Mucosa of stomach (tissue), 1 donor: ENCODE data around the gene DNAJC8.

ENCODE experiments used
- H3K27me3 ChIP-seq: one replicate; pipeline ENCODE4 v1.7.0; 2013; ENCODE audit warnings: mild to moderate bottlenecking, low read length; ENCODE audit not compliant: control insufficient read depth, insufficient read depth
- H3K36me3 ChIP-seq: one replicate; pipeline ENCODE4 v1.7.0; 2013; ENCODE audit warnings: low read length; ENCODE audit not compliant: control insufficient read depth, insufficient read depth
- H3K4me1 ChIP-seq: one replicate; pipeline ENCODE4 v1.7.0; 2013; ENCODE audit warnings: mild to moderate bottlenecking, low read length; ENCODE audit not compliant: control insufficient read depth, insufficient read depth
- H3K4me3 ChIP-seq: one replicate; pipeline ENCODE4 v1.7.0; 2013; ENCODE audit warnings: low read length
- H3K9ac ChIP-seq: one replicate; pipeline ENCODE4 v1.7.0; 2013; ENCODE audit warnings: mild to moderate bottlenecking, low read length, moderate library complexity
- H3K9me3 ChIP-seq: one replicate; pipeline ENCODE4 v1.7.0; 2013; ENCODE audit warnings: mild to moderate bottlenecking, low read length, moderate library complexity; ENCODE audit not compliant: control insufficient read depth
- donor health status: Pancreatic carcinoma.

Gene DNAJC8

DNA sequence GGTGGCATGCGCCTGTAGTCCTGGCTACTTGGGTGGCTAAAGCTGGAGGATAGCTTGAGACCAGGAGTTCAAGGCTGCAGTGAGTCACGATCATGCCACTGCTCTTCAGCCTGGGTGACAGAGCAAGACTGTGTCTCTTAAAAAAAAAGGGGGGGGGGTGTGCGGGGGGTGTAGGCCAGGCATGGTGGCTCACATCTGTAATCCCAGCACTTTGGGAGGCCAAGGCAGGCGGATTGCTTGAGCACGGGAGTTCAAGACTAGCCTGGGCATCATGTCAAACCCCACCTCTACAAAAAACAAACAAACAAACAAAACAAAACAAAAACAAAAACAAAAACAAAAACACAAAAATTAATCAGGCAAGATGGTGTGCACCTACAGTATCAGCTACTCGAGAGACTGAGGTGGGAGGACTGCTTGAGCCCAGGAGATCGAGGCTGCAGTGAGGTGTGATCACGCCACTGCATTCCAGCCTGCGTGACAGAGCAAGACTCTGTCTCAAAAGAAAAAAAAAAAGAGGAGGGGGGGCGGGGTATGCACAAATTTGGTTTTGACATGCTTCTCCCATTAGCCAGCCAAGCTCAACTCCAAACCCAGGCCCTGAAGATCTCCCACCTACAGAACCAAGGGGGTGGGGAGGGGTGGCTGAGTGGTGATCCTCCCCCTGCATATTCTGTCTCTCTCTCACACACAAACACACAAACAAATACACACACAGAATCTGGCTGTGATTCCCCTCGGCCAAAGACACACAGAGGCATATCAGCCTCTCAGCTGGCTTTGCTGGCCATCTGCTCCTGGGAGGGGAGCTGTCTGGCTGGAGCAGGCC lies 59.5 kb downstream of the DNAJC8 start:
- Histone ChIP-seq H3K9ac (peak overlapping the region; percentile 39), H3K27me3 (no peaks in the 10 kb centered on the region), H3K36me3 (no peaks in the 10 kb centered on the region), H3K4me3 (no peak overlapping the region), H3K9me3 (no peaks in the 10 kb centered on the region), H3K4me1 (peaks cover 42% of the 10 kb centered on the region)

DNA sequence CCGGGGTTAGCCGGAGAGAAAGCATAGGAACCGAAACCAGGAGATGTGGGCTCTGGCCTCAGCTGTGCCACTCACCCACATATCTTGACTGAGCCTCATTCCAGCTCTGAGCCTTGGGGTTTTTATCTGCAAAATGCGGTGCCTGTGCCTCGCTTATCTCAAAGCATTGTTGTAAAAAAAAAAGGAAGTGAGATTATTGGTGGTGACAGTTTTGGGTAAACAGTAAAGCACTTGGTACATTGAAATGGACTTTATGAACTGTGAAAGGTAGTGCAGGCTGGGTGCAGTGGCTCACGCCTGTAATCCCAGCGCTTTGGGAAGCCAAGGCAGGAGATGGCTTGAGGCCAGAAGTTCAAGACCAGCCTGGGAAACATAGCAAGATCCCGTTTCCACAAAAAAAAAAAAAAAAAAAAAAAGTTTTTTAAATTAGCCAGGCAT lies 60.1 kb downstream of the DNAJC8 start:
- Histone ChIP-seq H3K4me3 (no peak overlapping the region), H3K27me3 (no peaks in the 10 kb centered on the region), H3K9ac (no peak overlapping the region), H3K9me3 (no peaks in the 10 kb centered on the region), H3K36me3 (no peaks in the 10 kb centered on the region), H3K4me1 (peaks cover 42% of the 10 kb centered on the region)

- Histone ChIP-seq H3K36me3 (no peaks in the 10 kb centered on the region), H3K27me3 (no peaks in the 10 kb centered on the region), H3K9me3 (no peaks in the 10 kb centered on the region), H3K9ac (no peak overlapping the region), H3K4me1 (peaks cover 42% of the 10 kb centered on the region), H3K4me3 (no peak overlapping the region)
Observed at GRCh38 chr1:28171246-28171645, 61.6 kb downstream of the DNAJC8 start.

DNA sequence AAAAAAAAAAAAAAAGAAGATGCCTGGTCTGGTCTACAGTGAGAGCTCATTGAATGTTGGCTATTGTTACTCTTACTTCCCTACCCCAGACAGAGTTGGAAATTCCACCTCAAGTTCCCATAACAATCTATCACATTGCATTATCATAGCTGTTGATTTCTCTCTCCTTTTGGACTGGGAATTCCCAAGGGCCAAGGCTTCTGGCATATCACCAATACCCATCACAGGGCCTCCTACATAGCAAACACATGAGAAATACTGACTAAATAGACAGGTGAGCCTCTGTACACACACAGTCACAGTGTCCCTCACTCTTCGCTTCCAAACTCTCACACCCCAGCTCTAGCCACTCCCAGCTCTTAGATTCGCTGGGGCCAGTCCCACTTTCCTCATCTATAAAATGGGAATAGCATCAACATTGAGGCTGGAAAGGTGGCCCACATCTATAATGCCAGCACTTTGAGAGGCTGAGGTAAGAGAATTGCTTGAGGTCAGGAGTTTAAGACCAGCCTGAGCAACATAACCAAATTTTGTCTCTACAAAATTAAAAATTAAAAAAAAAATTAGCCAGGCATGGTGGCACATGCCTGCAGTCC lies 62.7 kb downstream of the DNAJC8 start:
- no peaks in the 10 kb centered on the region for H3K9me3 ChIP-seq
- no peak overlapping the region for H3K9ac ChIP-seq
- peaks cover 42% of the 10 kb centered on the region for H3K4me1 ChIP-seq
- no peaks in the 10 kb centered on the region for H3K27me3 ChIP-seq
- no peak overlapping the region for H3K4me3 ChIP-seq
- H3K36me3 ChIP-seq, result no peaks in the 10 kb centered on the region

- no peak overlapping the region for H3K9ac ChIP-seq
- H3K36me3 ChIP-seq, result no peaks in the 10 kb centered on the region
- no peaks in the 10 kb centered on the region for H3K27me3 ChIP-seq
- no peaks in the 10 kb centered on the region for H3K9me3 ChIP-seq
- peaks cover 20% of the 10 kb centered on the region for H3K4me1 ChIP-seq
- H3K4me3 ChIP-seq, result no peak overlapping the region
Observed at GRCh38 chr1:28163496-28164161, 69.2 kb downstream of the DNAJC8 start.

DNA sequence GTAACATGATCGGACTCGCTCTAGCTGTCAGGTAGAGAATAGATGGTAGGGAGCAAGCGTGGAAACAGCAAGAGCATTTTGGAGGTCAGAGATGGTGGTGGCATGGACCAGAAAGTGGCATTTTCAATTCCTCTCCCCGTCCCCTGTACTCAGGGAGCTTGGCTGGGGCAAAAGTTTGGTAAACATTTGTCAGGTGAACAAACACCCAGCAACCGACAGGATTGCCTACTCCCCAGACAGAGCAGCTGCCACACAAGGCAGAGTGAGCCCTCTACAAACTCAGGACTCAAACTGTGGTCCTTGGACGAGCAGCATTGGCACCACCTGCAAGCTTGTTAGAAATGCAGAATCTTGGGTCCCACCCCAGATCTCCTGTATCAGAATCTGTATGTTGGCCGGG lies 70.7 kb downstream of the DNAJC8 start:
- no peaks in the 10 kb centered on the region for H3K9me3 ChIP-seq
- peaks cover 20% of the 10 kb centered on the region for H3K4me1 ChIP-seq
- no peak overlapping the region for H3K4me3 ChIP-seq
- no peak overlapping the region for H3K9ac ChIP-seq
- H3K36me3 ChIP-seq, result no peaks in the 10 kb centered on the region
- H3K27me3 ChIP-seq, result no peaks in the 10 kb centered on the region

- Histone ChIP-seq H3K36me3 (no peaks in the 10 kb centered on the region), H3K27me3 (no peaks in the 10 kb centered on the region), H3K9me3 (no peaks in the 10 kb centered on the region), H3K4me1 (peaks cover 20% of the 10 kb centered on the region), H3K9ac (no peak overlapping the region), H3K4me3 (no peak overlapping the region)
Observed at GRCh38 chr1:28161751-28162150, 71.1 kb downstream of the DNAJC8 start.

DNA sequence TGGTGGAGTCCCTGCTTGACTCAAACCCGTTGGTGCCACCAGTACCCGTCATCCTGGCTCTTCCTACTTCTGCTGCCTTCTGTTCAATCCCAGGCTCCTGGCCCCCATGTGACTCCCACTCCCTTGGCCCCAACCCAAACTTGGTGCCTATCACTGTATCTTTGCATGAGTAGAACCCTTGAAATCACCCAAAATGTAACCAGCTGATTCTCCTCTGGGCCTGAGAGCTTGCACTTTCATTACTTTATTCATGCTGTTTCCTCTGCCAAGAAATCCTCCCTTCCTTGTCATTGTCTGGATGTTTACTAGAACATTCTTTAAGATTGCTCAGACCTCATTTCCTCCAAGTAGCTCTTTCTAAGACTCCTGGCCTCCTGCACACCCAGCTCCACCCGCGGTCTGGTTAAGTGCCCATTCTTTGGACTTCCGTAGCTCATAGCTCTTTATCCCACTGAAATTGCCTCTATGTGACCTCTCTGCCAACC lies 72.0 kb downstream of the DNAJC8 start:
- H3K4me1 ChIP-seq, result peaks cover 20% of the 10 kb centered on the region

DNA sequence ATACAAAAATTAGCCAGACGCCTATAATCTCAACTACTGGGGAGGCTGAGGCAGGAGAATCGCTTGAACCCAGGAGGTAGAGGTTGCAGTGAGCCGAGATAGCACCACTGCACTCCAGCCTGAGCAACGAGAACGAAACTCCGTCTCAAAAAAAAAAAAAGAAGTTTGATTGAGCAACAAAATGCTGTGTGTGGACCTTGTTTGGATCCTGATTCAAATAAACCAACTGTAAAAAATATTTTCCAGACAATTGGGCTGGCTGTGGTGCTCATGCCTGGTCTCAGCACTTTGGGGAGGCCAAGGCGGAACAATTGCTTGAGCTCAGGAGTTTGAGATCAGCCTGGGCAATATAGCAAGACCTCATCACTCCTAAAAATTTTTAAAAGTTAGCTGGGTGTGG lies 73.1 kb downstream of the DNAJC8 start:
- Histone ChIP-seq H3K36me3 (no peaks in the 10 kb centered on the region), H3K4me1 (peaks cover 20% of the 10 kb centered on the region), H3K27me3 (no peaks in the 10 kb centered on the region), H3K9me3 (no peaks in the 10 kb centered on the region), H3K4me3 (no peak overlapping the region), H3K9ac (no peak overlapping the region)

More for the DNA sequence above, 72.0 kb downstream of the DNAJC8 start:
- Histone ChIP-seq H3K36me3 (no peaks in the 10 kb centered on the region), H3K27me3 (no peaks in the 10 kb centered on the region), H3K4me3 (no peak overlapping the region), H3K9ac (peak overlapping the region; percentile 19), H3K9me3 (no peaks in the 10 kb centered on the region)

DNA sequence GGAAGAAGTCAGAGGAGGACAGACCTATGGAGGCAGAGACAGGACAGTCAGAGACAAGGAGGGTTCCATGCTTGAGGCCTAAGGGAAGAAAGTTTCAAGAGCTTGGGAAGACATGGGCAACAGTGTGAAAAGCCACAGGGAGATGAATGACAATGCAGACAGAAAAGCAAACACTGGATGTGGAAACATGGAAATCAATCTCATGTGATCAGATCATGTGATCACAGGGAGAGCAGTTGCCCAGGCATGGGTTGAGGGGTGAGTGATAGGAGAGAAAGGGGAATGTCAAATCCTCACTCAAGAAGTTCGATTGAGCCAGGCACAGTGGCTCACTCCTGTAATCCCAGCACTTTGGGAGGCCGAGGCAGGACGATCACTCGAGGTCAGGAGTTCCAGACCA lies 73.6 kb downstream of the DNAJC8 start:
- Histone ChIP-seq H3K9me3 (no peaks in the 10 kb centered on the region), H3K4me1 (peaks cover 20% of the 10 kb centered on the region), H3K27me3 (no peaks in the 10 kb centered on the region), H3K4me3 (no peak overlapping the region), H3K36me3 (no peaks in the 10 kb centered on the region), H3K9ac (no peak overlapping the region)

DNA sequence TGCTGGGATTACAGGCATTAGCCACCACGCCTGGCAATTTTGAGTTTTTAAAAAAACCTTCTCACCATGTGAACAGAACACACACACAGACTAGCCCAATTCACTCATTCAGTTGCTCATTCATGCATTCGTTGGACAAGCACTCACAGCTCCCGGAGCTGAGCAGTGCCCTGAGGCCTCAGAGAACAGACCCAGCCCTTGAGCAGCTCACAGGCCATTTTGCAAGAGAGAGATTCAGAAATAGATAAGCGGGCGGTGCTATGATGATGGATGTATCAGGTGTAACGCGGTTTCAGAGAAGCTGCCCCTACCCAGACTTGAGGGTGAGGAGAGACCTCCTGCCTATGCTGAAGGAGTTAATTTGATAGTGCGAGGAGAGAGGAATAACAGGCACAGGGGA lies 74.9 kb downstream of the DNAJC8 start:
- Histone ChIP-seq H3K36me3 (no peaks in the 10 kb centered on the region), H3K9ac (no peak overlapping the region), H3K9me3 (no peaks in the 10 kb centered on the region), H3K27me3 (no peaks in the 10 kb centered on the region), H3K4me3 (no peak overlapping the region), H3K4me1 (peaks cover 16% of the 10 kb centered on the region)

GRCh38 chr1:28156821-28157220 lies 76.0 kb downstream of the DNAJC8 start:
- Histone ChIP-seq H3K4me1 (peaks cover 17% of the 10 kb centered on the region), H3K9me3 (no peaks in the 10 kb centered on the region), H3K36me3 (no peaks in the 10 kb centered on the region), H3K9ac (no peak overlapping the region), H3K27me3 (no peaks in the 10 kb centered on the region), H3K4me3 (no peak overlapping the region)
